K562 (cell line): ENCODE data around the gene UBE2L3. TPM values are rescaled to one million over a fixed set of nuclear protein-coding genes. Genes with fewer than 3 reads are reported as not detected.

Experiments used
- ATAC-seq: fragments of 200-7000 bp; cut with Tn5 transposase; 3 replicates; pipeline ENCODE4 v1.9.1; 2020; ENCODE audit warnings: moderate library complexity
- BruUV-seq: library from RNA; stranded (reverse); fragments of 400-500 nt; replicated peaks from 2 replicates; lab custom pipeline; 2021; lab: Mats Ljungman, UMichigan
- CTCF ChIA-PET: fragments of 300-600 bp; formaldehyde crosslinking; extraction: SDS; loops from one replicate; lab custom pipeline; 2021; ENCODE audit warnings: low intra/inter-chr PET ratio; lab: Yijun Ruan, JAX
- POLR2A ChIA-PET: fragments of 300-600, 350-650 bp; sonication (Branson Sonifier 250); formaldehyde crosslinking; extraction: SDS; loops from one replicate; lab custom pipeline; 2021; ENCODE audit warnings: antibody characterized with exemption, inconsistent platforms; lab: Yijun Ruan, JAX
- DNase-seq, 4 experiments: peaks; one replicate each; pipeline versions ENCODE4 v3.0.0 to v3.0.0-alpha.2; 2011 to 2018; ENCODE audit warnings: low spot score in 3 of 4, mixed read lengths in 3 of 4; ENCODE audit errors: extremely low read depth in 1 of 4
- FAIRE-seq: peaks from 2 replicates; lab custom pipeline; 2011; peaks lifted over from hg19 to GRCh38; lab: Jason Lieb, UNC
- H2AFZ ChIP-seq: 2 replicates; pipeline ENCODE4 v1.6.0; 2011; ENCODE audit warnings: low read depth, low read length, control low read depth, inconsistent platforms
- H3K27ac ChIP-seq: fragments of 200-600 bp; 3 replicates; pipeline ENCODE4 v1.8.0; 2011; ENCODE audit warnings: low read depth, mild to moderate bottlenecking, control low read depth, inconsistent platforms, low read length, moderate library complexity, mixed read lengths; ENCODE audit errors: extremely low read depth
- H3K27me3 ChIP-seq, 2 experiments: fragments of 300-600 bp in 1 of 2; 2 replicates in 1 of 2; 3 replicates in 1 of 2; pipeline versions ENCODE4 v1.6.0 to v1.8.0; 2011; ENCODE audit warnings: inconsistent platforms in 2 of 2, low read length in 2 of 2, mild to moderate bottlenecking in 1 of 2, mixed read lengths in 1 of 2, moderate library complexity in 1 of 2; ENCODE audit not compliant: control insufficient read depth in 2 of 2, insufficient read depth in 2 of 2
- H3K36me3 ChIP-seq: fragments of 300-600 bp; 3 replicates; pipeline ENCODE4 v1.8.0; 2011; ENCODE audit warnings: mild to moderate bottlenecking, low read length, inconsistent platforms; ENCODE audit not compliant: control insufficient read depth, insufficient read depth
- H3K4me1 ChIP-seq, 2 experiments: fragments of 200-600 bp in 1 of 2; replicated peaks in 1 of 2; 2 replicates in 1 of 2; 3 replicates in 1 of 2; pipeline versions ENCODE4 v1.5.1 to v1.8.0; 2011; ENCODE audit warnings: inconsistent platforms in 2 of 2, low read length in 2 of 2, mild to moderate bottlenecking in 1 of 2, mixed read lengths in 1 of 2, moderate library complexity in 1 of 2; ENCODE audit not compliant: control insufficient read depth in 2 of 2, insufficient read depth in 2 of 2
- H3K4me2 ChIP-seq: 2 replicates; pipeline ENCODE4 v1.6.1; 2011; ENCODE audit warnings: low read length, control low read depth, inconsistent platforms, mixed read lengths; ENCODE audit not compliant: insufficient read depth
- H3K4me3 ChIP-seq: fragments of 200-600 bp; sonication (generic), shearing (Covaris generic); 2 replicates; pipeline ENCODE4 v1.5.1; 2016; ENCODE audit warnings: control low read depth, inconsistent platforms
- H3K79me2 ChIP-seq: fragments of 200-600 bp; 3 replicates; pipeline ENCODE4 v1.8.0; 2011; ENCODE audit warnings: low read length, inconsistent platforms; ENCODE audit not compliant: control insufficient read depth, insufficient read depth
- H3K9ac ChIP-seq, 2 experiments: 2 replicates each; pipeline versions ENCODE4 v1.6.0 to v1.6.1; 2011; ENCODE audit warnings: low read depth in 2 of 2, low read length in 2 of 2, control low read depth in 1 of 2, inconsistent platforms in 1 of 2, mild to moderate bottlenecking in 1 of 2, mixed read lengths in 1 of 2; ENCODE audit not compliant: insufficient read depth in 1 of 2
- H3K9me1 ChIP-seq: one replicate; pipeline ENCODE4 v1.6.0; 2011; ENCODE audit warnings: inconsistent platforms, mild to moderate bottlenecking, low read length, moderate library complexity; ENCODE audit not compliant: control insufficient read depth, insufficient read depth
- H3K9me3 ChIP-seq: replicated peaks from 2 replicates; pipeline ENCODE4 v1.5.1; 2011; ENCODE audit warnings: low read depth, low read length, inconsistent platforms; ENCODE audit not compliant: control insufficient read depth, insufficient read depth
- H4K20me1 ChIP-seq: replicated peaks from 2 replicates; pipeline ENCODE4 v1.6.1; 2011; ENCODE audit warnings: low read length, inconsistent platforms, mixed read lengths; ENCODE audit not compliant: control insufficient read depth, insufficient read depth
- ATF2 ChIP-seq: sonication (generic); formaldehyde crosslinking; IDR thresholded peaks from 2 replicates; pipeline ENCODE4 v1.8.1; 2022; ENCODE audit warnings: missing genetic modification reagents
- CEBPG ChIP-seq, 3 experiments: fragments of 200-800 bp in 1 of 3; sonication (Bioruptor generic) in 1 of 3; sonication (generic) in 1 of 3; formaldehyde crosslinking in 1 of 3; IDR thresholded peaks in 2 of 3; conservative IDR thresholded peaks in 1 of 3; 2 replicates each; pipeline versions ENCODE4 v1.6.1 to v1.8.0; 2016 to 2022; ENCODE audit warnings: missing compliant biosample characterization in 2 of 3, missing genetic modification characterization in 2 of 3, mild to moderate bottlenecking in 1 of 3, missing genetic modification reagents in 1 of 3
- CHD2 ChIP-seq: IDR thresholded peaks from 2 replicates; pipeline ENCODE4 v1.6.1; 2011; ENCODE audit warnings: low read depth, low read length
- DDX20 ChIP-seq: fragments of 450-650 bp; IDR thresholded peaks from 2 replicates; pipeline ENCODE4 v1.6.1; 2016; ENCODE audit warnings: missing genetic modification characterization, low read depth, mild to moderate bottlenecking, missing compliant biosample characterization, moderate library complexity
- HEY1 ChIP-seq: fragments of 250-450 bp; sonication (Bioruptor Pico); IDR thresholded peaks from 2 replicates; pipeline ENCODE4 v1.5.0; 2020; ENCODE audit warnings: mild to moderate bottlenecking, moderate library complexity, borderline replicate concordance
- MAFF ChIP-seq: IDR thresholded peaks from 2 replicates; pipeline ENCODE4 v1.6.1; 2012; ENCODE audit warnings: low read length, improper control_type of control experiment
- MAFK ChIP-seq: IDR thresholded peaks from 2 replicates; pipeline ENCODE4 v1.6.1; 2011; ENCODE audit warnings: low read length, improper control_type of control experiment
- MEF2A ChIP-seq: IDR thresholded peaks from 2 replicates; pipeline ENCODE4 v1.6.1; 2011; ENCODE audit warnings: low read depth, mild to moderate bottlenecking, low read length, moderate library complexity; ENCODE audit not compliant: control insufficient read depth
- MTA3 ChIP-seq: fragments of 450-650 bp; formaldehyde crosslinking; IDR thresholded peaks from 2 replicates; pipeline ENCODE4 v1.6.1; 2017; ENCODE audit warnings: mild to moderate bottlenecking, borderline replicate concordance
- PML ChIP-seq: IDR thresholded peaks from 2 replicates; pipeline ENCODE4 v1.6.1; 2012; ENCODE audit warnings: low read length, inconsistent platforms
- RBM39 ChIP-seq: fragments of 200-400 bp; formaldehyde crosslinking; optimal IDR thresholded peaks from 2 replicates; pipeline ENCODE3; 2018; ENCODE audit warnings: low read depth, low read length
- SIX5 ChIP-seq, 2 experiments: IDR thresholded peaks; 2 replicates each; pipeline ENCODE4 v1.6.1; 2011; ENCODE audit warnings: low read length in 2 of 2, borderline replicate concordance in 1 of 2, low read depth in 1 of 2, mild to moderate bottlenecking in 1 of 2, moderate library complexity in 1 of 2; ENCODE audit not compliant: insufficient read depth in 1 of 2
- STAT5A ChIP-seq: IDR thresholded peaks from 2 replicates; pipeline ENCODE4 v1.6.1; 2012; ENCODE audit warnings: low read length, inconsistent platforms, borderline replicate concordance
- ZKSCAN3 ChIP-seq: fragments of 250-450 bp; sonication (Bioruptor Pico); IDR thresholded peaks from 2 replicates; pipeline ENCODE4 v1.4.0; 2020
- ZNF197 ChIP-seq: fragments of 200-800 bp; sonication (Bioruptor generic); IDR thresholded peaks from 2 replicates; pipeline ENCODE4 v1.6.1; 2016; ENCODE audit warnings: low read depth, missing genetic modification characterization, missing compliant biosample characterization
- ZNF324 ChIP-seq: fragments of 250-450 bp; sonication (Bioruptor Pico); IDR thresholded peaks from 2 replicates; pipeline ENCODE4 v1.4.0; 2020; ENCODE audit warnings: mild to moderate bottlenecking
- WGBS: fragments of 100-300 bp; shearing (Covaris generic); methylation state at CpG from one replicate; pipeline ENCODE4 v1.1.6; 2016; ENCODE audit warnings: low coverage, mixed read lengths; ENCODE audit not compliant: insufficient coverage; ENCODE audit errors: missing lambda C conversion rate; 5-methylcytosine and 5-hydroxymethylcytosine counted together
- in situ Hi-C: fragments of 300-500 bp; cut with MboI; formaldehyde crosslinking; loops from 4 replicates; pipeline ENCODE4 v1.15.0; 2018; ENCODE audit warnings: inconsistent platforms, mixed read lengths
- intact Hi-C: fragments of 100-400 bp; cut with micrococcal nuclease; formaldehyde crosslinking; loops from 2 replicates; pipeline ENCODE4 v1.14.2; 2022
- polyA plus RNA-seq, 8 experiments: library from polyadenylated mRNA; depleted of rRNA in 4 of 8; stranded (reverse) in 5 of 8; unstranded in 3 of 8; fragments of >200 nt; fragmentation: Nextera tagmentation in 2 of 8; fragmentation: Illumina TruSeq in 1 of 8; extraction: Ambion mirVana in 2 of 8; extraction: Trizol in 1 of 8; gene quantifications; 2 replicates each; pipeline versions ENCODE4 v1.2.1 to v1.2.3, GENCODE V29; 2011 to 2014; ENCODE audit warnings: inconsistent platforms in 1 of 8, missing spikeins in 1 of 8
- total RNA-seq, 7 experiments: library from RNA; depleted of rRNA in 6 of 7; stranded (reverse); fragments of >200 nt in 6 of 7; fragmentation: Illumina TruSeq in 2 of 7; extraction: Trizol in 2 of 7; gene quantifications; 2 replicates each; pipeline versions ENCODE4 v1.2.1 to v1.2.3, GENCODE V29; 2011 to 2021; ENCODE audit warnings: low replicate concordance in 1 of 7
- TF ChIP-seq, protein P1 (sequence below): fragments of 450-650 bp; IDR thresholded peaks from 2 replicates; pipeline ENCODE4 v1.6.1; 2016; ENCODE audit warnings: borderline replicate concordance

The UBE2L3 gene
- total and polyA plus RNA-seq, 9 of the 15 experiments (the other 6 are each of a cell fraction or from before 2014, with no cell fraction given): 215 to 625 (median 285) TPM

DNA sequence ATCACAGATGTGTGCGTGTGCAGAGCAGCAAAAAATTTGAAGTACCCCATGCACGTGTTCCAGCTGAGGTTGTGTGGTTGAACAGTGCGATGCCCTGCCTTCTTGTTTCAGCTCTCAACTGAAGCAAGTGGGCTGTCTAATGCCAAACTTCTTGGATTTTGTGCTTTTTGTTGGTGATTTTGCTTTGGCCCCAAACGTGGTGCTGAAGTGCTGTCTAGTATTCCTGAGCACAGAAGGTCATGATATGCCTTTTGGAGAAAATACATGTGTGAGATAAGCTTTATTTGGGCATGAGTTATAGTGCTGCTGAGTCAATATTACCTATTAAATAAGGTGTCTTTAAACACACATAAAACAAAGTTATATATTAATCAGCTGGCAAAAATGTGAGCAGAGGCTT is 48.2 kb downstream of the UBE2L3 start:
- H3K36me3 ChIP-seq: peaks cover 87% of the 10 kb centered on the region
- no TSS peak for BruUV-seq
- intact Hi-C loops: no loop called here
- no peak overlapping the region for H3K9ac ChIP-seq
- peaks cover 0 to 8% of the 10 kb centered on the region in 2 experiments; a peak in 2 of 5 replicates for H3K4me1 ChIP-seq
- 67% methylated on average over 4 of the region's 4 CpGs for WGBS
- ChIA-PET CTCF (no interaction called here), POLR2A (interaction anchor here (75.5 to 76.8 kb wide), 2 partner anchors 4 to 7 kb away, joined by 4622 read pairs; partner anchors contain the start of genes CCDC116, SDF2L1 and YDJC)
- H3K27ac ChIP-seq: no peak overlapping the region
- peaks cover 44% of the 10 kb centered on the region for H4K20me1 ChIP-seq
- H3K9me3 ChIP-seq: no peaks in the 10 kb centered on the region
- H3K4me2 ChIP-seq: no peak overlapping the region
- H3K9me1 ChIP-seq: peaks cover 4% of the 10 kb centered on the region
- no peaks in the 10 kb centered on the region for H3K27me3 ChIP-seq
- DNase-seq: no peak
- H3K4me3 ChIP-seq: no peak overlapping the region
- ATAC-seq: no peak
- in situ Hi-C loops: no loop called here
- H3K79me2 ChIP-seq: peaks cover 80% of the 10 kb centered on the region
- H2AFZ ChIP-seq: no peak overlapping the region
- FAIRE-seq: no peak
- peak; percentile 14 for TF ChIP-seq RBM39
- 0 out of 2 replicates have a peak, but pooled peaks have one; percentile 9 for TF ChIP-seq CHD2
- peak; percentile 12; the same call in 1 of the 2 replicates for TF ChIP-seq PML
- peak; percentile 40; the same call in 1 of the 2 replicates for TF ChIP-seq STAT5A
- TF ChIP-seq ZNF324 (CRISPR knock-in tag): peak; percentile 6; the same call in 1 of the 2 replicates
- peak; percentile 14; the same call in 1 of the 2 replicates for TF ChIP-seq MAFK
- TF ChIP-seq MTA3: no peak
- no peak for TF ChIP-seq HEY1 (CRISPR knock-in tag)
- no peak for TF ChIP-seq CEBPG (CRISPR knock-in tag; IDR thresholded peaks at IDR 0.05)
- TF ChIP-seq CEBPG (tag; conservative IDR thresholded peaks at IDR 0.05 in 1 of 2, IDR thresholded peaks at IDR 0.05 in 1 of 2): no peak
- TF ChIP-seq ZKSCAN3 (CRISPR knock-in tag): 0 out of 2 replicates have a peak, but pooled peaks have one; percentile 4
- TF ChIP-seq SIX5 (IDR thresholded peaks at IDR 0.05; ENCODE audit: borderline replicate concordance in 1 of 2, insufficient read depth in 1 of 2, low read depth in 1 of 2, low read length in 2 of 2): no peak
- TF ChIP-seq ZNF197: no peak
- TF ChIP-seq ATF2 (CRISPR knock-in tag): no peak
- TF ChIP-seq, protein P1, sequence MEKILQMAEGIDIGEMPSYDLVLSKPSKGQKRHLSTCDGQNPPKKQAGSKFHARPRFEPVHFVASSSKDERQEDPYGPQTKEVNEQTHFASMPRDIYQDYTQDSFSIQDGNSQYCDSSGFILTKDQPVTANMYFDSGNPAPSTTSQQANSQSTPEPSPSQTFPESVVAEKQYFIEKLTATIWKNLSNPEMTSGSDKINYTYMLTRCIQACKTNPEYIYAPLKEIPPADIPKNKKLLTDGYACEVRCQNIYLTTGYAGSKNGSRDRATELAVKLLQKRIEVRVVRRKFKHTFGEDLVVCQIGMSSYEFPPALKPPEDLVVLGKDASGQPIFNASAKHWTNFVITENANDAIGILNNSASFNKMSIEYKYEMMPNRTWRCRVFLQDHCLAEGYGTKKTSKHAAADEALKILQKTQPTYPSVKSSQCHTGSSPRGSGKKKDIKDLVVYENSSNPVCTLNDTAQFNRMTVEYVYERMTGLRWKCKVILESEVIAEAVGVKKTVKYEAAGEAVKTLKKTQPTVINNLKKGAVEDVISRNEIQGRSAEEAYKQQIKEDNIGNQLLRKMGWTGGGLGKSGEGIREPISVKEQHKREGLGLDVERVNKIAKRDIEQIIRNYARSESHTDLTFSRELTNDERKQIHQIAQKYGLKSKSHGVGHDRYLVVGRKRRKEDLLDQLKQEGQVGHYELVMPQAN: no peak
- no peak for TF ChIP-seq MEF2A
- TF ChIP-seq DDX20 (tag): no peak
- TF ChIP-seq MAFF: no peak
